HepG2 (cell line): ENCODE data around the gene LRRC45. TPM values are rescaled to one million over a fixed set of nuclear protein-coding genes. Genes with fewer than 3 reads are reported as not detected.

Experiments
- AHR ChIP-seq: IDR thresholded peaks from 2 replicates; pipeline ENCODE4 v1.6.1; 2018; ENCODE audit warnings: missing genetic modification reagents, missing compliant biosample characterization
- ELF1 ChIP-seq: sonication (generic); formaldehyde crosslinking; IDR thresholded peaks from 2 replicates; pipeline ENCODE4 v1.4.0; 2020; ENCODE audit warnings: missing genetic modification reagents
- FOXA3 ChIP-seq: IDR thresholded peaks from 2 replicates; pipeline ENCODE4 v1.6.1; 2016; ENCODE audit warnings: missing genetic modification reagents, missing compliant biosample characterization
- KDM6A ChIP-seq: IDR thresholded peaks from 2 replicates; pipeline ENCODE4 v1.6.1; 2016; ENCODE audit warnings: low read depth
- NCOA1 ChIP-seq: sonication (generic); formaldehyde crosslinking; IDR thresholded peaks from 2 replicates; pipeline ENCODE4 v1.9.0; 2021; ENCODE audit warnings: missing genetic modification reagents
- RAD51 ChIP-seq: fragments of 450-650 bp; IDR thresholded peaks from 2 replicates; pipeline ENCODE4 v1.6.1; 2016; ENCODE audit warnings: borderline replicate concordance
- SMYD3 ChIP-seq: sonication (generic); formaldehyde crosslinking; IDR thresholded peaks from 2 replicates; pipeline ENCODE4 v1.8.1; 2023; ENCODE audit warnings: mild to moderate bottlenecking, missing genetic modification reagents
- TAF15 ChIP-seq: fragments of 200-400 bp; formaldehyde crosslinking; IDR thresholded peaks from one replicate; pipeline ENCODE4 v1.6.1; 2018; ENCODE audit warnings: mild to moderate bottlenecking, low read depth, low read length; ENCODE audit not compliant: poor library complexity, severe bottlenecking
- TOE1 ChIP-seq: sonication (generic); formaldehyde crosslinking; IDR thresholded peaks from 2 replicates; pipeline ENCODE4 v1.4.0; 2020; ENCODE audit warnings: mild to moderate bottlenecking, missing genetic modification reagents
- ZBTB7A ChIP-seq: sonication (generic); formaldehyde crosslinking; IDR thresholded peaks from 2 replicates; pipeline ENCODE4 v1.8.0; 2022; ENCODE audit warnings: mild to moderate bottlenecking, missing genetic modification reagents
- ZEB1 ChIP-seq: IDR thresholded peaks from 2 replicates; pipeline ENCODE4 v1.6.1; 2012; ENCODE audit warnings: mild to moderate bottlenecking, low read depth, inconsistent platforms; ENCODE audit not compliant: insufficient replicate concordance
- ZFP62 ChIP-seq: sonication (generic); formaldehyde crosslinking; IDR thresholded peaks from 2 replicates; pipeline ENCODE4 v1.4.0; 2020; ENCODE audit warnings: missing genetic modification reagents
- ZNF30 ChIP-seq: sonication (generic); formaldehyde crosslinking; IDR thresholded peaks from 2 replicates; pipeline ENCODE4 v1.5.0; 2020; ENCODE audit warnings: mild to moderate bottlenecking, missing genetic modification reagents
- ZNF335 ChIP-seq: sonication (generic); formaldehyde crosslinking; IDR thresholded peaks from 2 replicates; pipeline ENCODE4 v1.4.0; 2020; ENCODE audit warnings: missing genetic modification reagents
- ZNF34 ChIP-seq: sonication (generic); formaldehyde crosslinking; IDR thresholded peaks from 2 replicates; pipeline ENCODE4 v1.4.0; 2020; ENCODE audit warnings: mild to moderate bottlenecking, missing genetic modification reagents, borderline replicate concordance
- ZNF552 ChIP-seq: sonication (generic); formaldehyde crosslinking; IDR thresholded peaks from 2 replicates; pipeline ENCODE4 v1.9.0; 2022; ENCODE audit warnings: missing genetic modification reagents, mild to moderate bottlenecking, borderline replicate concordance
- ZNF670 ChIP-seq: sonication (generic); formaldehyde crosslinking; IDR thresholded peaks from 2 replicates; pipeline ENCODE4 v1.8.0; 2022; ENCODE audit warnings: mild to moderate bottlenecking, missing genetic modification reagents, borderline replicate concordance
- ZNF792 ChIP-seq: IDR thresholded peaks from 2 replicates; pipeline ENCODE4 v1.6.1; 2016
- polyA plus RNA-seq, 8 experiments: library from polyadenylated mRNA; depleted of rRNA in 3 of 8; stranded (reverse) in 7 of 8; unstranded in 1 of 8; fragments of >200 nt; fragmentation: Illumina TruSeq in 4 of 8; extraction: Trizol in 4 of 8; gene quantifications; 2 replicates each; pipeline versions ENCODE4 v1.2.1 to v1.2.3, GENCODE V29; 2011 to 2016; ENCODE audit warnings: low read depth in 4 of 8, missing spikeins in 1 of 8, mixed read lengths in 1 of 8; ENCODE audit not compliant: insufficient read depth in 1 of 8
- total RNA-seq, 5 experiments: library from RNA; depleted of rRNA; stranded (reverse); fragments of >200 nt; fragmentation: Illumina TruSeq; extraction: Trizol; gene quantifications; 2 replicates each; pipeline ENCODE4 v1.2.3, GENCODE V29; 2016; ENCODE audit warnings: low read depth in 1 of 5
- TF ChIP-seq, protein P1 (sequence below): sonication (generic); formaldehyde crosslinking; IDR thresholded peaks from 2 replicates; pipeline ENCODE4 v1.5.1; 2020; ENCODE audit warnings: missing genetic modification reagents, mild to moderate bottlenecking, borderline replicate concordance
- TF ChIP-seq, protein P2 (sequence below): sonication (generic); formaldehyde crosslinking; IDR thresholded peaks from 2 replicates; pipeline ENCODE4 v1.8.1; 2023; ENCODE audit warnings: missing genetic modification reagents, mild to moderate bottlenecking, borderline replicate concordance
- TF ChIP-seq, protein P3 (sequence below): sonication (generic); formaldehyde crosslinking; IDR thresholded peaks from 2 replicates; pipeline ENCODE4 v1.9.0; 2021; ENCODE audit warnings: mild to moderate bottlenecking, missing genetic modification reagents

Gene LRRC45
- total and polyA plus RNA-seq, 2 of the 13 experiments (the other 11 are each of a cell fraction or from before 2014, with no cell fraction given) = 11.6 to 48.1 TPM

DNA sequence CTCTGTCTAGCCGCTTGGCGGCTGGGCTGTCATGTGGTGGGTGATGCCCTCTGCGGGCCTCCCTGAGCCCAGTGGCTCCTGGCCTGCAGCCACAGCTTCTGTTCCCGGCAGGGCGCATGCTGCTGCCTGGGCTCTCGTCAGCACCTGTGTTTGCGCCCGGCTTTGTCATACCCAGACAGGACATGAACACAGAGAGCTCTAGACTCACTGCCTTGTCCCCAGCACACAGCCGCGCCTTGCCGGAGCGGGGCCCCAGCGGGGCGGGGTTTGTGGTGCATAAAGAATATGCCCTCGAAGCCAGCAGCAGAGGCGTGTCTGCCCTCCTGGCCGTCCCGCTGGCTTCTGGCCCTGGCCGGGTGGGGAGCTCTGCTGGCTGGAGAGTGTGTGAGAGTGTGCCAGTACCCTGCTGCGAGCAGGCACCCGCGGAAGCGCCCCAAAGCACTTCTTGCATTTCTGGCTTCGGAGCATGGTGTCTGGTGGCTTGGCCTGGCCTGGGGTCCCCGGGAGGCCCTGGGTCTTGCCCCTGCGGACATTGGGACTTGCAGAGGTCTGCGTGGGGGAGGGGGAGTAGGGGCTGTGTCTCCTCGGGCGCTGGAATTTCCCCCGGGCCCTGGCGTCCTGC is 31.3 kb upstream of the LRRC45 start (continued):
- TF ChIP-seq, protein P1, sequence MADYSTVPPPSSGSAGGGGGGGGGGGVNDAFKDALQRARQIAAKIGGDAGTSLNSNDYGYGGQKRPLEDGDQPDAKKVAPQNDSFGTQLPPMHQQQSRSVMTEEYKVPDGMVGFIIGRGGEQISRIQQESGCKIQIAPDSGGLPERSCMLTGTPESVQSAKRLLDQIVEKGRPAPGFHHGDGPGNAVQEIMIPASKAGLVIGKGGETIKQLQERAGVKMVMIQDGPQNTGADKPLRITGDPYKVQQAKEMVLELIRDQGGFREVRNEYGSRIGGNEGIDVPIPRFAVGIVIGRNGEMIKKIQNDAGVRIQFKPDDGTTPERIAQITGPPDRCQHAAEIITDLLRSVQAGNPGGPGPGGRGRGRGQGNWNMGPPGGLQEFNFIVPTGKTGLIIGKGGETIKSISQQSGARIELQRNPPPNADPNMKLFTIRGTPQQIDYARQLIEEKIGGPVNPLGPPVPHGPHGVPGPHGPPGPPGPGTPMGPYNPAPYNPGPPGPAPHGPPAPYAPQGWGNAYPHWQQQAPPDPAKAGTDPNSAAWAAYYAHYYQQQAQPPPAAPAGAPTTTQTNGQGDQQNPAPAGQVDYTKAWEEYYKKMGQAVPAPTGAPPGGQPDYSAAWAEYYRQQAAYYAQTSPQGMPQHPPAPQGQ (CRISPR knock-in tag) = 0 out of 2 replicates have a peak, but pooled peaks have one; percentile 43
- peak; percentile 57 for TF ChIP-seq ELF1 (CRISPR knock-in tag)
- peak; percentile 99 for TF ChIP-seq SMYD3
- TF ChIP-seq ZBTB7A (CRISPR knock-in tag) = peak; percentile 82
- no peak for TF ChIP-seq ZNF670
- TF ChIP-seq AHR (CRISPR knock-in tag) = peak; percentile 90; the same call in 1 of the 2 replicates
- peak; percentile 84 for TF ChIP-seq TAF15
- TF ChIP-seq ZFP62 = no peak; the same call in 1 of the 2 replicates
- peak; percentile 84; the same call in 1 of the 2 replicates for TF ChIP-seq NCOA1 (CRISPR knock-in tag)
- TF ChIP-seq ZNF335 (CRISPR knock-in tag) = peak; percentile 87
- TF ChIP-seq ZNF30 = peak; percentile 89; the same call in 1 of the 2 replicates
- TF ChIP-seq, protein P2, sequence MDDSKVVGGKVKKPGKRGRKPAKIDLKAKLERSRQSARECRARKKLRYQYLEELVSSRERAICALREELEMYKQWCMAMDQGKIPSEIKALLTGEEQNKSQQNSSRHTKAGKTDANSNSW (CRISPR knock-in tag) = no peak
- 0 out of 2 replicates have a peak, but pooled peaks have one; percentile 71 for TF ChIP-seq TOE1 (CRISPR knock-in tag)
- TF ChIP-seq FOXA3 (CRISPR knock-in tag) = peak; percentile 75
- TF ChIP-seq ZNF34 (CRISPR knock-in tag) = peak; percentile 78; the same call in 1 of the 2 replicates
- TF ChIP-seq, protein P3, sequence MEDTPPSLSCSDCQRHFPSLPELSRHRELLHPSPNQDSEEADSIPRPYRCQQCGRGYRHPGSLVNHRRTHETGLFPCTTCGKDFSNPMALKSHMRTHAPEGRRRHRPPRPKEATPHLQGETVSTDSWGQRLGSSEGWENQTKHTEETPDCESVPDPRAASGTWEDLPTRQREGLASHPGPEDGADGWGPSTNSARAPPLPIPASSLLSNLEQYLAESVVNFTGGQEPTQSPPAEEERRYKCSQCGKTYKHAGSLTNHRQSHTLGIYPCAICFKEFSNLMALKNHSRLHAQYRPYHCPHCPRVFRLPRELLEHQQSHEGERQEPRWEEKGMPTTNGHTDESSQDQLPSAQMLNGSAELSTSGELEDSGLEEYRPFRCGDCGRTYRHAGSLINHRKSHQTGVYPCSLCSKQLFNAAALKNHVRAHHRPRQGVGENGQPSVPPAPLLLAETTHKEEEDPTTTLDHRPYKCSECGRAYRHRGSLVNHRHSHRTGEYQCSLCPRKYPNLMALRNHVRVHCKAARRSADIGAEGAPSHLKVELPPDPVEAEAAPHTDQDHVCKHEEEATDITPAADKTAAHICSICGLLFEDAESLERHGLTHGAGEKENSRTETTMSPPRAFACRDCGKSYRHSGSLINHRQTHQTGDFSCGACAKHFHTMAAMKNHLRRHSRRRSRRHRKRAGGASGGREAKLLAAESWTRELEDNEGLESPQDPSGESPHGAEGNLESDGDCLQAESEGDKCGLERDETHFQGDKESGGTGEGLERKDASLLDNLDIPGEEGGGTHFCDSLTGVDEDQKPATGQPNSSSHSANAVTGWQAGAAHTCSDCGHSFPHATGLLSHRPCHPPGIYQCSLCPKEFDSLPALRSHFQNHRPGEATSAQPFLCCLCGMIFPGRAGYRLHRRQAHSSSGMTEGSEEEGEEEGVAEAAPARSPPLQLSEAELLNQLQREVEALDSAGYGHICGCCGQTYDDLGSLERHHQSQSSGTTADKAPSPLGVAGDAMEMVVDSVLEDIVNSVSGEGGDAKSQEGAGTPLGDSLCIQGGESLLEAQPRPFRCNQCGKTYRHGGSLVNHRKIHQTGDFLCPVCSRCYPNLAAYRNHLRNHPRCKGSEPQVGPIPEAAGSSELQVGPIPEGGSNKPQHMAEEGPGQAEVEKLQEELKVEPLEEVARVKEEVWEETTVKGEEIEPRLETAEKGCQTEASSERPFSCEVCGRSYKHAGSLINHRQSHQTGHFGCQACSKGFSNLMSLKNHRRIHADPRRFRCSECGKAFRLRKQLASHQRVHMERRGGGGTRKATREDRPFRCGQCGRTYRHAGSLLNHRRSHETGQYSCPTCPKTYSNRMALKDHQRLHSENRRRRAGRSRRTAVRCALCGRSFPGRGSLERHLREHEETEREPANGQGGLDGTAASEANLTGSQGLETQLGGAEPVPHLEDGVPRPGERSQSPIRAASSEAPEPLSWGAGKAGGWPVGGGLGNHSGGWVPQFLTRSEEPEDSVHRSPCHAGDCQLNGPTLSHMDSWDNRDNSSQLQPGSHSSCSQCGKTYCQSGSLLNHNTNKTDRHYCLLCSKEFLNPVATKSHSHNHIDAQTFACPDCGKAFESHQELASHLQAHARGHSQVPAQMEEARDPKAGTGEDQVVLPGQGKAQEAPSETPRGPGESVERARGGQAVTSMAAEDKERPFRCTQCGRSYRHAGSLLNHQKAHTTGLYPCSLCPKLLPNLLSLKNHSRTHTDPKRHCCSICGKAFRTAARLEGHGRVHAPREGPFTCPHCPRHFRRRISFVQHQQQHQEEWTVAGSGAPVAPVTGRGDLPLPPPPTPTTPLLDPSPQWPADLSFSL (CRISPR knock-in tag) = no peak
- no peak for TF ChIP-seq RAD51
- no peak; the same call in 1 of the 2 replicates for TF ChIP-seq ZNF552 (CRISPR knock-in tag)
- TF ChIP-seq KDM6A (CRISPR knock-in tag) = 0 out of 2 replicates have a peak, but pooled peaks have one; percentile 6
- peak; percentile 96 for TF ChIP-seq ZNF792 (CRISPR knock-in tag)
- TF ChIP-seq ZEB1 = no peak
